Mesothelial cell of epicardium (in vitro differentiated cells): ENCODE measurements around the gene BDH1. TPM values are rescaled to one million over a fixed set of nuclear protein-coding genes. Genes with fewer than 3 reads are reported as not detected.
"Not testable (repeated sequence)": the region's sequence is repeated elsewhere in the genome, so short reads cannot be mapped to it uniquely, and the experiment has no call there.

ENCODE experiments used
- DNase-seq, 2 experiments: peaks; one replicate each; pipeline ENCODE4 v3.0.0; 2021; ENCODE audit warnings: low spot score in 2 of 2; ENCODE audit not compliant: unreplicated experiment in 2 of 2
- H3K27ac Mint-ChIP-seq: 2 replicates; pipeline ENCODE4 v1.8.0; 2021; ENCODE audit warnings: mixed read lengths
- H3K27me3 Mint-ChIP-seq: 2 replicates; pipeline ENCODE4 v1.8.0; 2021; ENCODE audit warnings: low read depth, mixed read lengths
- H3K36me3 Mint-ChIP-seq: 2 replicates; pipeline ENCODE4 v1.8.0; 2021; ENCODE audit warnings: mixed read lengths
- H3K4me1 Mint-ChIP-seq: 2 replicates; pipeline ENCODE4 v1.8.0; 2021; ENCODE audit warnings: mixed read lengths
- H3K4me3 Mint-ChIP-seq: 2 replicates; pipeline ENCODE4 v1.8.0; 2021; ENCODE audit warnings: mild to moderate bottlenecking, moderate library complexity, mixed read lengths
- H3K9me3 Mint-ChIP-seq: 2 replicates; pipeline ENCODE4 v1.8.0; 2021; ENCODE audit warnings: mixed read lengths
- CTCF ChIP-seq: fragments of 200-600 bp; sonication (generic); IDR thresholded peaks from one replicate; pipeline ENCODE4 v1.5.0; 2021; ENCODE audit warnings: antibody characterized with exemption; ENCODE audit not compliant: unreplicated experiment
- total RNA-seq: library from RNA; stranded (reverse); gene quantifications from 3 replicates; pipeline ENCODE4 v1.2.1, GENCODE V29; 2021

The BDH1 gene
- total RNA-seq, 1 donor from 2014 or later = 14.0 TPM

DNA sequence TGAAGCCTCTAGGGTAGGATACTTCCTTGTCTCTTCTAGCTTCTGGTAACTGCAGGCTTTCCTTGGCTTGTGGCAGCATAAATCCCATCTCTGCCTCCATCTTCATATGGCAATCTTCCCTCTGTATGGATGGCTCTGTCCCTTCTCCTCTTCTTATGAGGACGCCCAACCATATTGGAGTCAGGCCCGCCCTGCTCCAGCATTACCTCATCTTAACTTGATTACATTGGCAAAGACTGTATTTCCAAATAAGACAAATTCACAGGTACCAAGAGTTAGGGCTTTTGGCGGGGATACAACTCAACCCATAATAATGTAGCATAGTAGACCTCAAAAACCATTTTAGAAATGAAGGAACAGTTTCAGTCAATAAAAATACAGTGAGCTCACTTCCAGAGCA is 75.4 kb downstream of the BDH1 start:
- TF ChIP-seq CTCF = no peak
- H3K4me3 Mint-ChIP-seq = no peak overlapping the region
- no peak for DNase-seq
- no peaks in the 10 kb centered on the region for H3K36me3 Mint-ChIP-seq
- no peaks in the 10 kb centered on the region for H3K4me1 Mint-ChIP-seq
- no peaks in the 10 kb centered on the region for H3K27me3 Mint-ChIP-seq
- no peaks in the 10 kb centered on the region for H3K9me3 Mint-ChIP-seq
- H3K27ac Mint-ChIP-seq = no peak overlapping the region

- H3K4me1 Mint-ChIP-seq = no peaks in the 10 kb centered on the region
- TF ChIP-seq CTCF = no peak
- no peak overlapping the region for H3K4me3 Mint-ChIP-seq
- no peak for DNase-seq
- H3K27me3 Mint-ChIP-seq = no peaks in the 10 kb centered on the region
- no peak overlapping the region for H3K27ac Mint-ChIP-seq
- H3K36me3 Mint-ChIP-seq = no peaks in the 10 kb centered on the region
- H3K9me3 Mint-ChIP-seq = no peaks in the 10 kb centered on the region
Observed at GRCh38 chr3:197478746-197479668, 76.8 kb downstream of the BDH1 start.

- H3K36me3 Mint-ChIP-seq, H3K4me3 Mint-ChIP-seq, H3K4me1 Mint-ChIP-seq, DNase-seq, H3K9me3 Mint-ChIP-seq, H3K27me3 Mint-ChIP-seq, H3K27ac Mint-ChIP-seq: not testable (repeated sequence)
Observed at GRCh38 chr3:197477816-197478215, 78.0 kb downstream of the BDH1 start.

DNA sequence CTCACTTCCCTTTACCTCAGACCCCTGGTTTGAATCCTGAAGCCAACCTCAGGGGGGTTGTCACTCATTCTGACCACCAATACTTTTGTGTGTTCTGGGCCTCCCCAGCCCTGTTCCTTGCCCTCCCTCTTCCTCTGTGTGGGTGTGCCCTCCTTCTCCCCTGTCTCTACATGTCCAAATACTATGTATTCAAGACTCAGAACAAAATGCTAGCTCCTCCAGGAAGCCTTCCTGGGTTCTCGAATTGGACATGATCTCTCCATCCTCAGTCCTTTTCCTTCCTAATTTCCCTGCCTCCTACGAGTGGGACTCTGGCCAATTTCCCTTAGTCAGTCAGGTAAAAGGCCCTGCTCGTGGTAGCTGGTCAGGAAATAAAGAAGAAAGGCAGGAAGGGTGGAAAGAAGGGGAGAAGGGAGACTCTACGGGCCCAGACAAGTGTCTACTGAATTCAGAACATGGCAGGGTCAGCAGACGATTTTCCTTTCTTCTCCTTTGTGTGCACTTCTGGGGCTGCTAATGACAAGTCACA is 79.7 kb downstream of the BDH1 start:
- peaks cover 9% of the 10 kb centered on the region for H3K4me1 Mint-ChIP-seq
- TF ChIP-seq CTCF = no peak
- H3K27ac Mint-ChIP-seq = no peak overlapping the region
- no peak for DNase-seq
- H3K27me3 Mint-ChIP-seq = no peaks in the 10 kb centered on the region
- no peak overlapping the region for H3K4me3 Mint-ChIP-seq
- H3K36me3 Mint-ChIP-seq = no peaks in the 10 kb centered on the region
- H3K9me3 Mint-ChIP-seq = no peaks in the 10 kb centered on the region

GRCh38 chr3:197475514-197475913 is 80.3 kb downstream of the BDH1 start:
- no peak overlapping the region for H3K27ac Mint-ChIP-seq
- H3K36me3 Mint-ChIP-seq = no peaks in the 10 kb centered on the region
- no peak for DNase-seq
- H3K27me3 Mint-ChIP-seq = no peaks in the 10 kb centered on the region
- no peak for TF ChIP-seq CTCF
- no peaks in the 10 kb centered on the region for H3K9me3 Mint-ChIP-seq
- peaks cover 9% of the 10 kb centered on the region for H3K4me1 Mint-ChIP-seq
- no peak overlapping the region for H3K4me3 Mint-ChIP-seq

DNA sequence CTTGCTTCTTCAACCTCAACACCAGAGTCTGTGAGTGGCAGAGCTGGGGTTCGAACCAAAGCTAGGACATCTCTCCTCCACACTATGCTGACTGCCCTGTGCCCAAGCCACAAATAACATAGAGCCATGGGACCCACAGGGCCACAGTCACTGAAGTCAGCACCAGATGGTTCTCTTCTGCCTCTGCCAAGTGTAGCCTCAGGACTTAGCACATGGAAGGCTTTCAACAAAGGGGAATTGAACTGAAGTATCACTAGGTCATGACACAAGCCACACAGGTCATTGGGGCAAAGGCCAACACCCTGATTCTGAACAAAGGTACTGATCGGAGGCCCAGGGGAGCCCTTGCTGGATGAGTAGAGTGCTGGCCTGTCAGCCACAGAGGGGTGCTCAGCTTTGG is 83.6 kb downstream of the BDH1 start:
- H3K9me3 Mint-ChIP-seq = no peaks in the 10 kb centered on the region
- peaks cover 3% of the 10 kb centered on the region for H3K27me3 Mint-ChIP-seq
- no peak for TF ChIP-seq CTCF
- DNase-seq = no peak
- H3K4me1 Mint-ChIP-seq = peaks cover 21% of the 10 kb centered on the region
- no peak overlapping the region for H3K4me3 Mint-ChIP-seq
- no peaks in the 10 kb centered on the region for H3K36me3 Mint-ChIP-seq
- no peak overlapping the region for H3K27ac Mint-ChIP-seq
